Stimulated activated CD4-positive, alpha-beta T cell treated with anti-CD3 and anti-CD28 coated beads, Interleukin-15, amount 100 ng/mL, for 1 hour (primary cell): ENCODE results near the gene GNS.
"Not testable (repeated sequence)": the region's sequence is repeated elsewhere in the genome, so short reads cannot be mapped to it uniquely, and the experiment has no call there.

Experiments
- DNase-seq, 2 donors: peaks; one replicate each; pipeline ENCODE4 v3.0.0-alpha.2; 2020; ENCODE audit warnings: low read depth in 1 of 2, low spot score in 1 of 2

Gene GNS

DNA sequence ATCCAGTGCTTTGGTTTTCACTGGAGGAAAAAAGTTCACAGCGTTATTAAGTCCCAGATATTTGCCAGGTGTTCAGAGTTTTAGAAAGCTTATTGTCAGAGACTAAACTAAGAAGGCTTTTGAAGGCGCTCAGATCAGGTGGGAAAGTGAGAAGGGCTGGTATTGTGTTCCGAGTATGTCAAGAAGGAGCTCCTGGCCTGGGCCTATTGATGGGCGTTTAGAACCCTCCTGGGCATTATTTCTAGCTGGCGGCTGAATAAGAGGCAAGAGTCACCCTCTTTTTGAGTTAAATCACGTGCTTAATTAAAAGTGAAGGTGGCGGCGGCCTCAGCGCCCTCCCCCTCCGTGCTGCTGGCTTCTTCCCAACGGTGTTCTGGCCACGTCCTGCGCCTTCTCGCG is 20.9 kb upstream of the GNS start:
- no peak for DNase-seq

DNA sequence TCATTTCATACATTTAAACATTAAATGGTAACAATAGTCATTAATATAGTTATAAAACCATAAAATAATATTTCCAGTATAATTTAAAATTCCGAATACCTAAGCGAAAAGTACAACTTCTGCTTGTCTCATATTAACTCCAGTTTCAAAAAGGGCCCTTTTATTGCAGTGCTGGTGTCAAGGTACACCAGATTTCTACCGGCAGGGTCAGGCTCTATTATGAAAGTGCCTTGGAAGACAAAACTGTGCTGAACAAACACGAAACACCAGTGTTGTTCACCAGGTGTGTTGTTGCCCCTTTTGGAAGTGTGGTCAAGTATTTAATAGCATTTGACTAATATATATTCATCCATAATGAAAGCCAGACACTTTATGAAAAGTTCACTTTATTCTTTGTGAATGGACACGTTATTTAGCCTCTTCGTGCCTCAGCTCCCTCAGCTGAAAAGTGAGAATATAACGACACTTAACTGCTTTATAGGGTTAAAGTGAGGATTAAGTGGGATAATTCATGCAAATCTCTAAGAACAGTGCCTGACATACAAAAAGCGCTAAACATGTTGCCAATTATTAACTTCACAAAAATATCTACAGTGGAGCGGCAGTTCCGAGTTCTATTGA is 20.3 kb upstream of the GNS start:
- DNase-seq = no peak

DNA sequence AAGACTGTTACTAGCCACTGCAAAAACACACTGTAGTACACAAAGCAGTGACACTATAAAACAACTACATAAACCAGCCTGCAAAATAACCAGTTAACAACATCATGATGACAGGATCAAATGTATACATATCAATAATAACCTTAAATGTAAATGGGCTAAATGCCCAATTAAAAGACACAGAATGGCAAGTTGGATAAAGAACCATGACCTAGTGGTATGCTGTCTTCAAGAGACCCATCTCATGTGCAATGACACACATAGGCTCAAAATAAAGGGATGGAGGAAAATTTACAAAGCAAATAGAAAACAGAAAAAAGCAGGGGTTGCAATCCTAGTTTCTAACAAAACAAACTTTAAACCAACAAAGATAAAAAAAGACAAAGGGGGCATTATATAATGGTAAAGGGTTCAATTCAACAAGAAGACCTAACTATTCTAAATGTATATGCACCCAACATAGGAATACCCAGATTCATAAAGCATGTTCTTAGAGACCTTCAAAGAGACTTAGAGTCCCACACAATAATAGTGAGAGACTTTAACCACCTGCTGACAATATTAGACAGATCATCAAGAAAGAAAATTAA is 16.0 kb upstream of the GNS start:
- not testable (repeated sequence) for DNase-seq

- no peak for DNase-seq
These were observed 14.2 kb upstream of the GNS start for GRCh38 chr12:64773386-64773785.

DNA sequence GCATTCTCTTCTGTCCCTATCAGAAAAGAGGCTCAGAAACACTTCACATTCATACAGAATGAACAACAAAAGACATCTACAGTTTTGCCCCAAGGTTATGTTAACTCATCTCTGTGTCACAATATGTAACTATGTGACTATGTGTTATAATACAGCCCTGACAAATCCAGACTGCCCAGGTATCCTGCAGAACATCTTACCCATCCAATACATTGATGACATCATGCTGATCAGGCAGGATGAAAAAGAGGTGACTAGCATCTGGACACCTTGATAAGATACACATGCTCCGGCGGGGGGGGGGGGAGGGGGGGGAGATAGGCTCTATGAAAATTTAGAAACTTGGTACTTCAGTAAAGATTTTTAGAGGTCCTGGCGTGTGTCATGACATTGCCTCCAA is 8.3 kb upstream of the GNS start:
- no peak for DNase-seq

- DNase-seq = no peak
These were observed 1.8 kb upstream of the GNS start for GRCh38 chr12:64760808-64761573.

- no peak for DNase-seq
These were observed 1.4 kb downstream of the GNS start for GRCh38 chr12:64757771-64758170.

DNA sequence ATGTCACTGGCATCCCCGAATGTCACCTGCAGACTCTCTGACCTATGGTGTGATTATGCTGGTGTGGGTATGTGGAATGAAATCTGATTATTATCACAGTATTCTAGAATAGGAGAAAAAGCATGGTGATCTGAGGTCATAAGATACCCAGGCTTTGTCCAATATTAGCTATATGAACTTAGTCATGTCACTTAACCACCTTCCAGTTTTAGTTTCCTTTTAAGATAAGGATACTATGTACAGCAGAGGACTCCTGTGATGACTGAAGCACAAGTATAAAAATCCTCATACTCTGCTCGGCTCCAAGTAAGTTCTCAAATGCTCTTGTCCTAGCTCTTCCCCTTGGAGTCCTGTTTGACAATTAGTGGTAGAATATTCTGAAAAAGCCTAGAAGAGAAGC is 2.8 kb downstream of the GNS start:
- DNase-seq = no peak

DNA sequence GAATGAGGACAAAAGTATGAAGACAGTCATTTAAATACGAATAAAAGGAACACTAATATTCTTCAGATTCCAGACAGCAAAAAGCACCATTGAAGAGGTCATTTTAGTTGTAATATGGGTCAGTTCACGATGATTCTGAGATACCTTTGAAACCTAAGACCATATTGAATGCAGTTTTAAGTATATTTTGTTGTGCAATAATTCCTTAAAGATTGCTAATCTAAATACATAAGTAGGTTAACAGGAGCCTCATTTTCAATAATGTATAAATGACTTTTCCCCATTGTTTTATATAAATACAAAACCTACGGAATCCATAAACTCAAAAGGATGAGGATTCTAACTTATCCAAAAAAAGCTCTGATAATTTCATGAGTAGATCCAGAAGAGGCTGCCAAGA is 5.8 kb downstream of the GNS start:
- no peak for DNase-seq

GRCh38 chr12:64752833-64753238 is 6.4 kb downstream of the GNS start:
- no peak for DNase-seq

GRCh38 chr12:64752032-64752431 is 7.2 kb downstream of the GNS start:
- DNase-seq = no peak

GRCh38 chr12:64749461-64750200 is 9.6 kb downstream of the GNS start:
- DNase-seq = no peak

- no peak for DNase-seq
These were observed 11.5 kb downstream of the GNS start for GRCh38 chr12:64747695-64748094.

- DNase-seq = no peak
These were observed 12.5 kb downstream of the GNS start for GRCh38 chr12:64746663-64747062.

DNA sequence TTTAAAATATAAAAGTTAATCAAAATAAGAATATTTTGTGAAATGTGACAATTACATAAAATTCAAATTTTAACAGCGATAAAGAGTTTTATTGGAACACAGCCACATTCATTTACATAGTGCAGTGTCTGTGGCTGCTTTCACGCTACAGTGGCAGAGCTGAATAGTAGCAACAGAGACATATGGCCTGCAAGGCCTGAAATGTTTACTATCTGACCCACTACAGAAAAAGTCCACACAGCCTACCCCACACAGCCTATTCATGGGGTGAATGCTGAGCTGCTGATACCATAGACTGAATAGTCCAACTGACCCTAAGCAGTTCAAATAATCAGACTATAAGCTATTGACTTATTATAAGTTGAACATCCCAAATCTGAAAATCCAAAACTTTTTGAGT is 13.2 kb downstream of the GNS start:
- DNase-seq = no peak

GRCh38 chr12:64745259-64745807 is 13.9 kb downstream of the GNS start:
- no peak for DNase-seq

GRCh38 chr12:64744422-64745258 is 14.6 kb downstream of the GNS start:
- DNase-seq = no peak

- no peak for DNase-seq
These were observed 16.0 kb downstream of the GNS start for GRCh38 chr12:64743206-64743605.

GRCh38 chr12:64742416-64742815 is 16.8 kb downstream of the GNS start:
- no peak for DNase-seq

DNA sequence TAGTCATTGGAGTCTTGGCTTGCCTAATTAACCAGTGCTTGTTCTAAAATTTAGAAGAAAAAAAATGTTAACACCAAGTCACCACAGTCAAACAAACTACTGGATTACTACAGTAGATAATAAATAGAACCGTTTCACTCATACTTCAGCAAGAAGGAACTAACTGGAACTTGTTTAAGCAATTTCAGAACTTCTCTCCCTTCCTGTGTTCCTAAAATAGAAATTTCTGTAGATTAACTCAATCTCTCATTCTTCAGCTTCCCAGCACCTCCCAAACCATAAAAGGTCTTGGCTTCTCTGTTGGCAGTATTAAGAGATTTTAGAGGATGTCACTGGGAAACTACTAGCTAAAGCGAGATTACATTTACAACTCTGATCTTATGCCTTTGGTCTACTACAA is 18.6 kb downstream of the GNS start:
- no peak for DNase-seq

DNA sequence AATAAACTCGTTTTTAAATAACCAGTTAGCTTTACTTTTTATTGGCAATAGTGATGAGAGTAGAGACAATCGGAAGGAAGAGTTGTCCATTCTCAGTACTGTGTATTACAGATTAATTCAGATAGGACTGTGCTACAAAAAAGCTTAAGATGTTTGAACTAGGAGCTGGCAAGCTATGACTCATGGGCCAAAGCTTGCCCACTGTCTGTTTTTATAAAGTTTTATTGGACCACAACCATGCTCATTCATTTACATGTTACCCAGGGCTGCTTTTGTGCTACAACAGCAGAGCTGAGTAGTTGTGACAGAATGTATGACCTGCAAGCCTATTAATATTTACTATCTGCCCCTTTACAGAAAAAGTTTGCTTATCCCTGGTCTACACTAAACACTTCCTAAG is 19.4 kb downstream of the GNS start:
- DNase-seq = no peak
